PC-9 (cell line): Measurements from ENCODE around the gene CHST14.

Experiments
- EZH2 ChIP-seq: fragments of 200-600 bp; sonication (generic); IDR thresholded peaks from 2 replicates; pipeline ENCODE4 v1.8.0; 2017; ENCODE audit warnings: antibody characterized with exemption, low read depth
- TF ChIP-seq, protein P1 (sequence below): fragments of 200-600 bp; sonication (generic); conservative IDR thresholded peaks from 2 replicates; pipeline ENCODE4 v1.6.1; 2017; ENCODE audit warnings: mixed run types, antibody characterized with exemption, mild to moderate bottlenecking, moderate library complexity

DNA sequence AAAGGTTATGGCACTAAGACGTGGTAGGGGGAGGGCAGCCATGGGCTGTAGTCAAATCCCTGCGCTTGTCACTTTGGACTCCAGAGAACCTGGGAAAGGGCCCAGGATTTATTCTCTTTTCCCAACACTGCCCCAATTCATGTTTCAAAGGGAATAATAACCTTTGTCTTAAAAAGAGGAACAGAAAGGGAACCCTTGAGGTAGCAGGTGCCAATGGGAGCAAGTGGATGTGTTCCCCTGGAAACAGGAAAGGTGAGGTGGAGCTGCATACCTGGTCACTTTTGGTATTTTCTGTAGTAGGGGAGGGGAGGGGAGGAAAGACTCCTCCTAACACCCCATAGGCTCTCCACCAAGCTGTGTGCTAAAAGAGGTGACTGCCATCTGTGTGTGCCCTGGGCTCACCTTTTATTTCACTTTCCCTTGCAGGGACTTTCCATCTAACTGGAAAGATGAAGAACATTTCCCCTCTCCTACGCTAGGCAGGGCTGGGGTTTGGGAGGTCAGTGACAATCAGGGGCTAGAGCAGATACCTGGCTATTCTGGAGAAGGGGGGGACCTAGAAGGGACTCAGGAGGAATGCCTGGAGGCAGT lies 6.1 kb upstream of the CHST14 start:
- TF ChIP-seq, protein P1, sequence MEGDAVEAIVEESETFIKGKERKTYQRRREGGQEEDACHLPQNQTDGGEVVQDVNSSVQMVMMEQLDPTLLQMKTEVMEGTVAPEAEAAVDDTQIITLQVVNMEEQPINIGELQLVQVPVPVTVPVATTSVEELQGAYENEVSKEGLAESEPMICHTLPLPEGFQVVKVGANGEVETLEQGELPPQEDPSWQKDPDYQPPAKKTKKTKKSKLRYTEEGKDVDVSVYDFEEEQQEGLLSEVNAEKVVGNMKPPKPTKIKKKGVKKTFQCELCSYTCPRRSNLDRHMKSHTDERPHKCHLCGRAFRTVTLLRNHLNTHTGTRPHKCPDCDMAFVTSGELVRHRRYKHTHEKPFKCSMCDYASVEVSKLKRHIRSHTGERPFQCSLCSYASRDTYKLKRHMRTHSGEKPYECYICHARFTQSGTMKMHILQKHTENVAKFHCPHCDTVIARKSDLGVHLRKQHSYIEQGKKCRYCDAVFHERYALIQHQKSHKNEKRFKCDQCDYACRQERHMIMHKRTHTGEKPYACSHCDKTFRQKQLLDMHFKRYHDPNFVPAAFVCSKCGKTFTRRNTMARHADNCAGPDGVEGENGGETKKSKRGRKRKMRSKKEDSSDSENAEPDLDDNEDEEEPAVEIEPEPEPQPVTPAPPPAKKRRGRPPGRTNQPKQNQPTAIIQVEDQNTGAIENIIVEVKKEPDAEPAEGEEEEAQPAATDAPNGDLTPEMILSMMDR = no peak
- TF ChIP-seq EZH2 = no peak
